WI38 (cell line): ENCODE data around the gene CACNA1A.

Experiments
- H3K4me3 ChIP-seq: 2 replicates; pipeline ENCODE4 v1.5.1; 2011; ENCODE audit warnings: low read depth, mild to moderate bottlenecking, control low read depth, low read length
- TF ChIP-seq, protein P1 (sequence below): IDR thresholded peaks from 2 replicates; pipeline ENCODE4 v1.5.1; 2012; ENCODE audit warnings: low read depth, mild to moderate bottlenecking, control low read depth, low read length

Gene CACNA1A

GRCh38 chr19:13475044-13475443, 31.2 kb downstream of the CACNA1A start:
- no peak overlapping the region for H3K4me3 ChIP-seq
- TF ChIP-seq, protein P1, sequence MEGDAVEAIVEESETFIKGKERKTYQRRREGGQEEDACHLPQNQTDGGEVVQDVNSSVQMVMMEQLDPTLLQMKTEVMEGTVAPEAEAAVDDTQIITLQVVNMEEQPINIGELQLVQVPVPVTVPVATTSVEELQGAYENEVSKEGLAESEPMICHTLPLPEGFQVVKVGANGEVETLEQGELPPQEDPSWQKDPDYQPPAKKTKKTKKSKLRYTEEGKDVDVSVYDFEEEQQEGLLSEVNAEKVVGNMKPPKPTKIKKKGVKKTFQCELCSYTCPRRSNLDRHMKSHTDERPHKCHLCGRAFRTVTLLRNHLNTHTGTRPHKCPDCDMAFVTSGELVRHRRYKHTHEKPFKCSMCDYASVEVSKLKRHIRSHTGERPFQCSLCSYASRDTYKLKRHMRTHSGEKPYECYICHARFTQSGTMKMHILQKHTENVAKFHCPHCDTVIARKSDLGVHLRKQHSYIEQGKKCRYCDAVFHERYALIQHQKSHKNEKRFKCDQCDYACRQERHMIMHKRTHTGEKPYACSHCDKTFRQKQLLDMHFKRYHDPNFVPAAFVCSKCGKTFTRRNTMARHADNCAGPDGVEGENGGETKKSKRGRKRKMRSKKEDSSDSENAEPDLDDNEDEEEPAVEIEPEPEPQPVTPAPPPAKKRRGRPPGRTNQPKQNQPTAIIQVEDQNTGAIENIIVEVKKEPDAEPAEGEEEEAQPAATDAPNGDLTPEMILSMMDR, result no peak

GRCh38 chr19:13466697-13467096, 39.6 kb downstream of the CACNA1A start:
- TF ChIP-seq, protein P1, result no peak
- no peak overlapping the region for H3K4me3 ChIP-seq

DNA sequence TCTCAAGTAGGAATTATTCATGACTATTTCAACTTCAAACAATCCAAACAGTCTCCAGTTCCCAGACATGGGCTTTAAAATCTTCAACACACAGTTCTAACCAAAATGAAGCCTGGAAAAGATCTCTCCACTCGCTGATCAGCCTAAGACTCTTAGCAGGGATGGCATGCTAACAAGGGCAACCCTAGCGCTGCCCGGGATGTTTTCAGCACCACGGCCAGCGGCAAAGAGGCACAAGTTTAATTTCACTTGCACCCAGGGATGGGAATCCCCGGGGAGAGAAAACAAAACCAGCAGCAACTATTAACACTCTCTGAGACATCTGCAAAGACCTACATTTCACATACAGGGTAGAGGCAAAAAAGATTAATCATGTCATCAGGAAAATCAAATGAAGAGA, 43.0 kb downstream of the CACNA1A start:
- TF ChIP-seq, protein P1, result no peak
- H3K4me3 ChIP-seq, result no peak overlapping the region

GRCh38 chr19:13461536-13461935, 44.7 kb downstream of the CACNA1A start:
- H3K4me3 ChIP-seq, result no peak overlapping the region
- TF ChIP-seq, protein P1, result no peak

- TF ChIP-seq, protein P1, result no peak
- no peak overlapping the region for H3K4me3 ChIP-seq
Observed at GRCh38 chr19:13460045-13460444, 46.2 kb downstream of the CACNA1A start.

GRCh38 chr19:13459351-13459750, 46.9 kb downstream of the CACNA1A start:
- no peak overlapping the region for H3K4me3 ChIP-seq
- TF ChIP-seq, protein P1, result no peak

DNA sequence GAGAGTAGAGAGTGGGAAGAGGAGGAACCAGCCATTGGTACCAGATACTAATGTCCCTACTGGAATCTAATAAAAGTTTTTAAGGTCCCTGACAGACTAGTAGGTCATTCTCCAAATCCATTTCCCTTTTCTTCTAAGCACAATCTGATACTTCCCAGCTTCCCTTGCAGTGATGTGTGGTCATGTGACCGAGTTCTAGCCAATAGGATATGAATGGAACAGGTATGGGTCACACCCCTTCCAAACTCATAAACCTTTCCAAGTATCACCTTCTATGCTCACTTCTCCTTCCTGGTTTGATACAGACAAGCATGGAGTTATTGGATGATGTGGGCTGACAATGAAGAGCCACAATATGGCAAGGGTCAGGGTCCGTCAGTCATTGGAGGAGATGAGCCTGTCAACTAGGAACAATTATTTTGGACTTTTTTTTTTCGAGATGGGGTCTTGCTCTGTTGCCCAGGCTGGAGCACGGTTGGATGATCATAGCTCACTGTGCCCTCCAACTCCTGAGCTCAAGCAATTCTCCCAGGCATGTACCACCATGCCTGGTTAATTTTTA, 54.8 kb downstream of the CACNA1A start:
- TF ChIP-seq, protein P1, result no peak
- H3K4me3 ChIP-seq, result no peak overlapping the region
